H1 (cell line): ENCODE results near the gene ADIPOQ. TPM values are rescaled to one million over a fixed set of nuclear protein-coding genes. Genes with fewer than 3 reads are reported as not detected.

Source experiments
- CTCF ChIA-PET: fragments of 300-600 bp; sonication (Branson Sonifier 250); formaldehyde crosslinking; loops from one replicate; lab custom pipeline; 2021; ENCODE audit not compliant: partially characterized antibody; lab: Charles Lee
- POLR2A ChIA-PET: fragments of 300-600 bp; sonication (Branson Sonifier 250); formaldehyde crosslinking; loops from one replicate; lab custom pipeline; 2021; ENCODE audit warnings: inconsistent platforms; ENCODE audit not compliant: partially characterized antibody; lab: Charles Lee
- DNase-seq, 2 experiments: peaks; one replicate each; pipeline versions ENCODE4 v3.0.0 to v3.0.0-alpha.2; 2010 to 2022; ENCODE audit warnings: low spot score in 2 of 2, low read depth in 1 of 2, mixed read lengths in 1 of 2
- FAIRE-seq: peaks from 2 replicates; lab custom pipeline; 2011; peaks lifted over from hg19 to GRCh38; lab: Jason Lieb, UNC
- H2AFZ ChIP-seq: 2 replicates; pipeline ENCODE4 v1.8.1; 2012; ENCODE audit warnings: low read length, inconsistent platforms
- H2AK5ac ChIP-seq: 2 replicates; pipeline ENCODE4 v1.6.1; 2013; ENCODE audit warnings: low read depth, low read length
- H2BK120ac ChIP-seq: replicated peaks from 2 replicates; pipeline ENCODE3; 2013; ENCODE audit warnings: low read depth, low read length, inconsistent platforms
- H2BK12ac ChIP-seq: 2 replicates; pipeline ENCODE4 v1.6.1; 2013; ENCODE audit warnings: low read depth, low read length
- H2BK15ac ChIP-seq: 2 replicates; pipeline ENCODE4 v1.6.1; 2013; ENCODE audit warnings: low read length
- H2BK20ac ChIP-seq: 2 replicates; pipeline ENCODE4 v1.6.1; 2013; ENCODE audit warnings: low read length
- H2BK5ac ChIP-seq: 2 replicates; pipeline ENCODE4 v1.6.1; 2013; ENCODE audit warnings: low read depth, low read length
- H3K14ac ChIP-seq: 2 replicates; pipeline ENCODE4 v1.6.1; 2013; ENCODE audit warnings: inconsistent platforms; ENCODE audit not compliant: insufficient read length
- H3K18ac ChIP-seq: 2 replicates; pipeline ENCODE4 v1.6.1; 2013; ENCODE audit warnings: low read length; ENCODE audit errors: extremely low read depth
- H3K23ac ChIP-seq: 2 replicates; pipeline ENCODE4 v1.6.1; 2013; ENCODE audit warnings: inconsistent platforms; ENCODE audit not compliant: insufficient read length
- H3K23me2 ChIP-seq: 2 replicates; pipeline ENCODE4 v1.6.1; 2013; ENCODE audit warnings: low read depth, low read length
- H3K27ac ChIP-seq: 2 replicates; pipeline ENCODE4 v1.6.1; 2011; ENCODE audit warnings: low read depth, low read length, inconsistent platforms
- H3K27me3 ChIP-seq, 4 experiments: replicated peaks in 1 of 4; 1 replicate in 1 of 4; 2 replicates in 3 of 4; pipeline versions ENCODE4 v1.6.1 to v1.8.1; 2011 to 2013; ENCODE audit warnings: low read length in 3 of 4, mild to moderate bottlenecking in 3 of 4, inconsistent platforms in 2 of 4, mixed read lengths in 2 of 4, moderate library complexity in 1 of 4; ENCODE audit not compliant: control insufficient read depth in 3 of 4, insufficient read depth in 3 of 4; ENCODE audit errors: extremely low read depth in 1 of 4
- H3K36me3 ChIP-seq, 4 experiments: 2 replicates each; pipeline versions ENCODE4 v1.6.1 to v1.8.1; 2011 to 2013; ENCODE audit warnings: mild to moderate bottlenecking in 4 of 4, low read length in 3 of 4, moderate library complexity in 2 of 4, control low read depth in 1 of 4, inconsistent platforms in 1 of 4; ENCODE audit not compliant: insufficient read depth in 4 of 4, control insufficient read depth in 2 of 4
- H3K4ac ChIP-seq: replicated peaks from 2 replicates; pipeline ENCODE3; 2013; ENCODE audit warnings: low read length, low read depth, mixed read lengths, inconsistent platforms; ENCODE audit not compliant: insufficient read length
- H3K4me1 ChIP-seq, 4 experiments: replicated peaks in 1 of 4; 1 replicate in 1 of 4; 2 replicates in 3 of 4; pipeline versions ENCODE4 v1.6.1 to v1.8.1; 2011 to 2013; ENCODE audit warnings: low read length in 3 of 4, inconsistent platforms in 2 of 4, mixed read lengths in 1 of 4; ENCODE audit not compliant: insufficient read depth in 4 of 4, control insufficient read depth in 3 of 4
- H3K4me2 ChIP-seq, 2 experiments: 2 replicates each; pipeline versions ENCODE4 v1.6.1 to v1.8.1; 2011 to 2013; ENCODE audit warnings: low read depth in 2 of 2, low read length in 2 of 2, control low read depth in 1 of 2, inconsistent platforms in 1 of 2, mild to moderate bottlenecking in 1 of 2; ENCODE audit not compliant: insufficient read depth in 1 of 2
- H3K4me3 ChIP-seq, 4 experiments: fragments of 200-600, 300-600 bp in 1 of 4; sonication (generic), shearing (Covaris generic), sonication (Bioruptor Twin) in 1 of 4; 2 replicates each; pipeline versions ENCODE4 v1.5.1 to v1.8.1; 2011 to 2016; ENCODE audit warnings: low read length in 4 of 4, low read depth in 3 of 4, control low read depth in 2 of 4, inconsistent platforms in 2 of 4, mild to moderate bottlenecking in 2 of 4, mixed read lengths in 1 of 4, moderate library complexity in 1 of 4; ENCODE audit not compliant: insufficient read depth in 2 of 4; ENCODE audit errors: extremely low read depth in 1 of 4
- H3K56ac ChIP-seq: replicated peaks from 2 replicates; pipeline ENCODE3; 2013; ENCODE audit warnings: low read depth, mild to moderate bottlenecking, mixed read lengths, low read length, inconsistent platforms; ENCODE audit not compliant: insufficient read length
- H3K79me1 ChIP-seq: 2 replicates; pipeline ENCODE4 v1.6.1; 2013; ENCODE audit warnings: low read depth, low read length, control low read depth
- H3K79me2 ChIP-seq, 2 experiments: 2 replicates each; pipeline versions ENCODE4 v1.6.1 to v1.8.1; 2012 to 2013; ENCODE audit warnings: low read length in 2 of 2, mild to moderate bottlenecking in 2 of 2, inconsistent platforms in 1 of 2; ENCODE audit not compliant: insufficient read depth in 2 of 2, control insufficient read depth in 1 of 2
- H3K9ac ChIP-seq, 4 experiments: replicated peaks in 1 of 4; 1 replicate in 1 of 4; 2 replicates in 3 of 4; pipeline versions ENCODE4 v1.6.1 to v1.8.1; 2011 to 2013; ENCODE audit warnings: low read depth in 3 of 4, low read length in 3 of 4, control low read depth in 2 of 4, mild to moderate bottlenecking in 2 of 4, moderate library complexity in 2 of 4, inconsistent platforms in 1 of 4; ENCODE audit errors: extremely low read depth in 1 of 4
- H3K9me3 ChIP-seq, 2 experiments: 2 replicates each; pipeline versions ENCODE4 v1.6.1 to v1.8.1; 2012 to 2013; ENCODE audit warnings: mild to moderate bottlenecking in 2 of 2, moderate library complexity in 2 of 2, control low read depth in 1 of 2, inconsistent platforms in 1 of 2, low read depth in 1 of 2, low read length in 1 of 2, mixed read lengths in 1 of 2; ENCODE audit not compliant: insufficient read depth in 2 of 2
- H4K20me1 ChIP-seq, 2 experiments: replicated peaks in 1 of 2; 2 replicates each; pipeline versions ENCODE3 to v1.8.1; 2011 to 2013; ENCODE audit warnings: inconsistent platforms in 2 of 2, low read length in 2 of 2, mild to moderate bottlenecking in 1 of 2; ENCODE audit not compliant: insufficient read depth in 2 of 2, control insufficient read depth in 1 of 2
- H4K5ac ChIP-seq: 2 replicates; pipeline ENCODE4 v1.6.1; 2013; ENCODE audit warnings: low read length, low read depth, mixed read lengths, inconsistent platforms; ENCODE audit not compliant: insufficient read length
- H4K8ac ChIP-seq: 2 replicates; pipeline ENCODE4 v1.8.0; 2013; ENCODE audit warnings: mild to moderate bottlenecking, moderate library complexity, low read length, inconsistent platforms; ENCODE audit not compliant: insufficient read depth; ENCODE audit errors: extremely low read depth
- H4K91ac ChIP-seq: replicated peaks from 2 replicates; pipeline ENCODE3; 2013; ENCODE audit warnings: low read length, mixed read lengths, inconsistent platforms; ENCODE audit not compliant: insufficient read length
- CBX5 ChIP-seq: fragments of 300-800, 300-1000 bp; sonication (generic); IDR thresholded peaks from 2 replicates; pipeline ENCODE4 v1.7.1; 2016; ENCODE audit warnings: antibody characterized with exemption, low read length, low read depth
- CHD2 ChIP-seq: IDR thresholded peaks from 2 replicates; pipeline ENCODE4 v1.6.1; 2012; ENCODE audit warnings: low read length, improper control_type of control experiment
- KDM1A ChIP-seq: fragments of 200-600, 300-600 bp; sonication (generic); IDR thresholded peaks from 2 replicates; pipeline ENCODE4 v1.7.1; 2016; ENCODE audit warnings: mild to moderate bottlenecking, low read length, borderline replicate concordance
- KDM4A ChIP-seq: IDR thresholded peaks from one replicate; pipeline ENCODE4 v1.7.1; 2012; ENCODE audit warnings: low read depth, mild to moderate bottlenecking, moderate library complexity, low read length, inconsistent platforms; ENCODE audit not compliant: severe bottlenecking
- PHF8 ChIP-seq: fragments of 200-600 bp; sonication (generic); conservative IDR thresholded peaks from 2 replicates; pipeline ENCODE4 v1.7.1; 2012; ENCODE audit warnings: low read depth, mild to moderate bottlenecking, inconsistent platforms, low read length, moderate library complexity
- TCF12 ChIP-seq: IDR thresholded peaks from 2 replicates; pipeline ENCODE4 v1.6.1; 2011; ENCODE audit warnings: low read depth, mild to moderate bottlenecking, low read length
- WGBS, 2 experiments: shearing (Covaris generic) in 1 of 2; methylation state at CpG; one replicate each; pipeline versions ENCODE4 v1.1.6 to v1.1.7; 2013 to 2015; ENCODE audit warnings: low lambda C conversion rate in 2 of 2, mixed read lengths in 2 of 2, inconsistent platforms in 1 of 2, low coverage in 1 of 2, missing lambda C conversion rate in 1 of 2; ENCODE audit not compliant: insufficient replicate concordance in 2 of 2, insufficient coverage in 1 of 2, insufficient read length in 1 of 2; ENCODE audit errors: extremely low coverage in 1 of 2, missing lambda C conversion rate in 1 of 2; 5-methylcytosine and 5-hydroxymethylcytosine counted together
- polyA plus RNA-seq, 7 experiments: library from polyadenylated mRNA; depleted of rRNA in 3 of 7; stranded (reverse) in 5 of 7; unstranded in 2 of 7; fragments of >200 nt in 5 of 7; fragments of 200-250 nt in 2 of 7; gene quantifications; 1 replicate in 5 of 7; 2 replicates in 1 of 7; 4 replicates in 1 of 7; pipeline versions ENCODE4 v1.2.1 to v1.2.3, GENCODE V29; 2011 to 2013; ENCODE audit warnings: missing spikeins in 2 of 7, mixed read lengths in 2 of 7
- total RNA-seq: library from RNA; stranded (reverse); fragmentation: NEBNext Ultra II Directional; extraction: Animal tissue kit (Norgen Biotek cat#: 25700); gene quantifications from 2 replicates; pipeline ENCODE4 v1.2.1, GENCODE V29; 2021
- TF ChIP-seq, protein P1 (sequence below): IDR thresholded peaks from 2 replicates; pipeline ENCODE4 v1.6.1; 2012; ENCODE audit warnings: low read length, inconsistent platforms

ADIPOQ gene
- total and polyA plus RNA-seq, 2 of the 8 experiments (the other 6 are each of a cell fraction or from before 2014, with no cell fraction given) = not detected

GRCh38 chr3:186847437-186847836 lies 4.9 kb downstream of the ADIPOQ start:
- no peaks in the 10 kb centered on the region for H3K9me3 ChIP-seq
- no peak overlapping the region for H2AFZ ChIP-seq
- 82% methylated on average over 2 of the region's 2 CpGs; no CpG with 5 or more reads in 1 of the 2 experiments for WGBS, 2 experiments
- H3K14ac ChIP-seq = no peak overlapping the region
- ChIA-PET CTCF (interaction anchor here (0.6 to 4.0 kb wide), 10 partner anchors 93 to 472 kb away, joined by 3 to 32 read pairs (median 4); partner anchors contain the start of gene RPL39L), POLR2A (no interaction called here)
- H3K27ac ChIP-seq = no peak overlapping the region
- no peak overlapping the region for H3K23ac ChIP-seq
- no peak overlapping the region for H4K5ac ChIP-seq
- H3K23me2 ChIP-seq = no peaks in the 10 kb centered on the region
- TF ChIP-seq KDM1A (no peak), CHD2 (no peak), KDM4A (no peak), CBX5 (no peak), PHF8 (no peak), TCF12 (no peak)
- TF ChIP-seq, protein P1, sequence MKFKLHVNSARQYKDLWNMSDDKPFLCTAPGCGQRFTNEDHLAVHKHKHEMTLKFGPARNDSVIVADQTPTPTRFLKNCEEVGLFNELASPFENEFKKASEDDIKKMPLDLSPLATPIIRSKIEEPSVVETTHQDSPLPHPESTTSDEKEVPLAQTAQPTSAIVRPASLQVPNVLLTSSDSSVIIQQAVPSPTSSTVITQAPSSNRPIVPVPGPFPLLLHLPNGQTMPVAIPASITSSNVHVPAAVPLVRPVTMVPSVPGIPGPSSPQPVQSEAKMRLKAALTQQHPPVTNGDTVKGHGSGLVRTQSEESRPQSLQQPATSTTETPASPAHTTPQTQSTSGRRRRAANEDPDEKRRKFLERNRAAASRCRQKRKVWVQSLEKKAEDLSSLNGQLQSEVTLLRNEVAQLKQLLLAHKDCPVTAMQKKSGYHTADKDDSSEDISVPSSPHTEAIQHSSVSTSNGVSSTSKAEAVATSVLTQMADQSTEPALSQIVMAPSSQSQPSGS = no peak
- DNase-seq (no peak), FAIRE-seq (no peak)
- H4K91ac ChIP-seq = no peak overlapping the region
- no peak overlapping the region for H3K4me2 ChIP-seq
- H3K9ac ChIP-seq = no peak overlapping the region
- no peaks in the 10 kb centered on the region for H3K36me3 ChIP-seq
- no peaks in the 10 kb centered on the region for H3K79me1 ChIP-seq
- H2AK5ac ChIP-seq = no peak overlapping the region
- H3K18ac ChIP-seq = no peak overlapping the region
- no peak overlapping the region for H2BK20ac ChIP-seq
- no peaks in the 10 kb centered on the region for H3K27me3 ChIP-seq
- H3K4ac ChIP-seq = no peak overlapping the region
- H4K20me1 ChIP-seq = no peaks in the 10 kb centered on the region
- no peak overlapping the region for H2BK15ac ChIP-seq
- H3K4me3 ChIP-seq = no peak overlapping the region
- no peaks in the 10 kb centered on the region for H3K79me2 ChIP-seq
- no peak overlapping the region for H2BK12ac ChIP-seq
- no peak overlapping the region for H4K8ac ChIP-seq
- no peak overlapping the region for H2BK120ac ChIP-seq
- no peak overlapping the region for H2BK5ac ChIP-seq
- no peaks in the 10 kb centered on the region for H3K4me1 ChIP-seq
- H3K56ac ChIP-seq = no peak overlapping the region
